Right atrium auricular region (tissue), 2 donors: ENCODE data around the gene KCNT2. TPM values are rescaled to one million over a fixed set of nuclear protein-coding genes. Genes with fewer than 3 reads are reported as not detected.

ENCODE experiments used
- DNase-seq: peaks from one replicate; pipeline ENCODE4 v3.0.0-alpha.2; 2019; ENCODE audit warnings: low spot score
- H3K27ac ChIP-seq, 2 donors: fragments of 200-600 bp; sonication (generic); 1 replicate in 1 of 2; 2 replicates in 1 of 2; pipeline ENCODE4 v1.5.1; 2016 to 2019
- H3K27me3 ChIP-seq, 2 donors: fragments of 200-600 bp; sonication (generic); one replicate each; pipeline versions ENCODE4 v1.5.1 to v1.6.0; 2017 to 2019
- H3K36me3 ChIP-seq: fragments of 200-600 bp; sonication (generic); one replicate; pipeline ENCODE4 v1.5.1; 2016
- H3K4me1 ChIP-seq, 2 donors: fragments of 200-600 bp; sonication (generic); one replicate each; pipeline versions ENCODE4 v1.5.1 to v1.6.0; 2017 to 2019
- H3K4me3 ChIP-seq, 2 donors: fragments of 200-600 bp; sonication (generic); 1 replicate in 1 of 2; 2 replicates in 1 of 2; pipeline ENCODE4 v1.5.1; 2017 to 2019; ENCODE audit warnings: mild to moderate bottlenecking in 1 of 2, moderate library complexity in 1 of 2
- H3K9me3 ChIP-seq, 2 donors: fragments of 200-600 bp; sonication (generic); one replicate each; pipeline ENCODE4 v1.5.1; 2019
- total RNA-seq, 2 donors: library from RNA; depleted of rRNA; stranded (reverse); fragments of >200 nt; gene quantifications; one replicate each; pipeline ENCODE4 v1.1.0, GENCODE V29; 2016
- TF ChIP-seq, protein P1 (sequence below), 2 donors: fragments of 200-600 bp; sonication (generic); IDR thresholded peaks; one replicate each; pipeline ENCODE4 v1.5.1; 2019; ENCODE audit warnings: antibody characterized with exemption in 2 of 2

KCNT2 gene
- total RNA-seq, 2 donors from 2014 or later, result 3.9 to 14.1 TPM

DNA sequence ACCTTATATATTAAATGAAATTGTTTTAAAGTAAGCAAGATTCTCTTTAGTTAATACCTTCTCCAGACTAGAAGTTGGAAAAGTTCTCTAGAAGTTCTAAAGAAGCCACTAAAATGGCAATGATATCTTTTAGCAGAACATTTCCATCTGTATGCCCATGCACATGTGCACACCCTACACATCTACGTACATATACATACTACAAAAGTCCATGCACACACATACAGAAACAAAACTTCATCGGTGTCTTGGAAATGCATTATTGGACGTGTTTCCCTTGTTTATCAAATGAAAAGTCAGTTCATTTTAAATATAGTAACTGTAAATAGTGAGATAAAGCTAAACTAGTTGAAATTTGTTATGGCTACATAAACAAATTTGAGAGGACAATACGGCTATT, 114.4 kb downstream of the KCNT2 start:
- Histone ChIP-seq H3K36me3 (no peaks in the 10 kb centered on the region), H3K9me3 (no peaks in the 10 kb centered on the region), H3K27ac (no peak overlapping the region), H3K4me1 (no peaks in the 10 kb centered on the region), H3K4me3 (no peak overlapping the region), H3K27me3 (no peaks in the 10 kb centered on the region)
- TF ChIP-seq, protein P1, sequence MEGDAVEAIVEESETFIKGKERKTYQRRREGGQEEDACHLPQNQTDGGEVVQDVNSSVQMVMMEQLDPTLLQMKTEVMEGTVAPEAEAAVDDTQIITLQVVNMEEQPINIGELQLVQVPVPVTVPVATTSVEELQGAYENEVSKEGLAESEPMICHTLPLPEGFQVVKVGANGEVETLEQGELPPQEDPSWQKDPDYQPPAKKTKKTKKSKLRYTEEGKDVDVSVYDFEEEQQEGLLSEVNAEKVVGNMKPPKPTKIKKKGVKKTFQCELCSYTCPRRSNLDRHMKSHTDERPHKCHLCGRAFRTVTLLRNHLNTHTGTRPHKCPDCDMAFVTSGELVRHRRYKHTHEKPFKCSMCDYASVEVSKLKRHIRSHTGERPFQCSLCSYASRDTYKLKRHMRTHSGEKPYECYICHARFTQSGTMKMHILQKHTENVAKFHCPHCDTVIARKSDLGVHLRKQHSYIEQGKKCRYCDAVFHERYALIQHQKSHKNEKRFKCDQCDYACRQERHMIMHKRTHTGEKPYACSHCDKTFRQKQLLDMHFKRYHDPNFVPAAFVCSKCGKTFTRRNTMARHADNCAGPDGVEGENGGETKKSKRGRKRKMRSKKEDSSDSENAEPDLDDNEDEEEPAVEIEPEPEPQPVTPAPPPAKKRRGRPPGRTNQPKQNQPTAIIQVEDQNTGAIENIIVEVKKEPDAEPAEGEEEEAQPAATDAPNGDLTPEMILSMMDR (IDR thresholded peaks at IDR 0.05), result no peak
- no peak for DNase-seq

- Histone ChIP-seq H3K27ac (no peak overlapping the region), H3K27me3 (no peaks in the 10 kb centered on the region), H3K36me3 (no peaks in the 10 kb centered on the region), H3K4me3 (no peak overlapping the region), H3K4me1 (no peaks in the 10 kb centered on the region), H3K9me3 (no peaks in the 10 kb centered on the region)
- TF ChIP-seq, protein P1 (IDR thresholded peaks at IDR 0.05), result no peak
- DNase-seq, result no peak
These were observed 119.7 kb downstream of the KCNT2 start for GRCh38 chr1:196488579-196488978.

DNA sequence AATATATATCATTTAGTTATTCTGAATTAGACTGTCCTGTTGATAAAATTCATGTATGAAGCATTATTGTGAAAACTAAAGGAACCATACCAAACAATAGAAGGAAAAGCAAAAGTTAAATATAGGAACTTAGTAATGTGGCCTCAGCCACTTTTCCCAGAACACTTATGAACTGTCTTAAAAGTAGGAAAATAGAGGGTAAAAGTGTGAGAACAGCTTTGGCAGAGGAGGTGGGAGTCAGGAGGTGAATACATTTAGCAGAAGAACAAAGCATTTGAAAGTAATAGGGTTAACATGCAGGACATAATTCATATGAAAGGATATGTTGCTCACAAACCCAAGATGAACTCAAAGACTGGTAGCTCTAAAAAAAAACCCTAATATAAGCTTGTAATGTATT, 121.9 kb downstream of the KCNT2 start:
- no peak overlapping the region for H3K27ac ChIP-seq
- no peaks in the 10 kb centered on the region for H3K36me3 ChIP-seq
- H3K9me3 ChIP-seq, result no peaks in the 10 kb centered on the region
- no peaks in the 10 kb centered on the region for H3K4me1 ChIP-seq
- no peak for DNase-seq
- TF ChIP-seq, protein P1 (IDR thresholded peaks at IDR 0.05), result no peak
- no peaks in the 10 kb centered on the region for H3K27me3 ChIP-seq
- H3K4me3 ChIP-seq, result no peak overlapping the region

DNA sequence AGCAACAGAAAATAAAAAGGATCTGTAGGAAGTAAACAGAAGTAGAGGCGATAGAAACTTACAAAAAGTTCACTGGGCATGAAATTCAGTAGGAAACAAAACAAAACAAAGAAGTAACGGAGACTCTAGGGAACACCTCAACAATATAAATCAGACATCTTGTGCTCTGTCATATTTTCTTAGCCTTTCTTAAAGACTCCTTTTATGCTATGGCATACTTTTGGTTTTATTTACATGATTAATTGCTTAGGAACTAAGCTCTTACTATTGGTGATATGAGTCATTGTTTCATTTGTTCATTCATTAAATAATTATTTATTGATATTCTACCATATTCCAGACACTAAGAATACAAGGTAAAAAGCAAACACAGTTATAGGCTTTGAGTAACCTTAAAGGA, 126.6 kb downstream of the KCNT2 start:
- H3K4me3 ChIP-seq, result no peak overlapping the region
- DNase-seq, result no peak
- no peaks in the 10 kb centered on the region for H3K27me3 ChIP-seq
- H3K36me3 ChIP-seq, result no peaks in the 10 kb centered on the region
- TF ChIP-seq, protein P1 (IDR thresholded peaks at IDR 0.05), result no peak
- H3K9me3 ChIP-seq, result no peaks in the 10 kb centered on the region
- H3K27ac ChIP-seq, result no peak overlapping the region
- no peaks in the 10 kb centered on the region for H3K4me1 ChIP-seq

DNA sequence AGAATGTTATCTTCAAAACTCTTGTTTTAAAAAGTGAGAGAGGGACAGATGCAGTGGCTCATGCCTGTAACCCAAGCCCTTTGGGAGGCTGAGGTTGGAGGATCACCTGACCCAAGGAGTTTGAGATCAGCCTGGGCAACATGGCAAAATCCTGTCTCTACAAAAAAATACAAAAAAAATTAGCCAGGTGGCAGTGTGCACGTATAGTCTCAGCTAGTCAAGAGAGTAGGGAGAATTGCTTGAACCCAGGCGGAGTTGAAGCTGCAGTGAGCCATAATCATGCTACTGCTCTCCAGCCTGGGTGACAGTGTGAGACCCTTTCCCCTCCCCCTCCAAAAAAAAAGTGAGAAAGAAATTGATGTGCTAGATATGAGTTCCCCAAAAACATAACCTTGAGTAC, 131.0 kb downstream of the KCNT2 start:
- no peaks in the 10 kb centered on the region for H3K27me3 ChIP-seq
- no peak overlapping the region for H3K27ac ChIP-seq
- no peaks in the 10 kb centered on the region for H3K9me3 ChIP-seq
- TF ChIP-seq, protein P1 (IDR thresholded peaks at IDR 0.05), result no peak
- no peak for DNase-seq
- no peaks in the 10 kb centered on the region for H3K4me1 ChIP-seq
- H3K4me3 ChIP-seq, result no peak overlapping the region
- no peaks in the 10 kb centered on the region for H3K36me3 ChIP-seq

DNA sequence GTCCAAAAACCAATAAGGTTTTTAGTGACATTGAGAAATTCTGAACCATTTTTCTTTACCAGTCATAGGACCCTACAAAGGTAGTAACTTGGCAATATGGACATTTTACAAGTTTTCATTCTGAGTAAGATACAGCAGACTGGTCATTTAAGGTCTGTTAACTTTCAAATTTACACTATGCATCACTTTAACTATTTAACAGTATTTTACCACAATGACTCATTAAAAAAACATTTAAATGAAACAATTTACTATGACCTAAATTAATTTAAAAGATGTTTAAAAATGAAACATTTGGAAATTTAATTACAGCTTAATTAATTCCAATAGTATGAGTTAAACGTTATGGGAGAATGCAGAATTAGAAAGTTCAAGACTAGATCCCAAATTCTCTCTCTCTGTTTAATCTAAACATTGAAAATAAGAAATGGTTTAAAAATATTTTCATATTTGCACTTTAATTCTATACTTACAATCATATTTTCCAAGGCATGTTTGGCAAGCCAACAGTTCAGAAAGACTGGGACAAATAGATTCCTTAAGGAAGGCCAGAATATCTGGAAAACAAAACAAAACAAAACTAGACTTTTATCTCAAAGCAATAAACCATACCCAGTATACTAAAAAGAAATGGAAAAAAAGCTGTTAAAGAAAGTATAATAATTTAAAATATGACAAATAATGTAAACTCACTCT, 140.9 kb downstream of the KCNT2 start:
- TF ChIP-seq, protein P1 (IDR thresholded peaks at IDR 0.05), result no peak
- Histone ChIP-seq H3K9me3 (no peaks in the 10 kb centered on the region), H3K27ac (no peak overlapping the region), H3K4me3 (no peak overlapping the region), H3K4me1 (no peaks in the 10 kb centered on the region), H3K36me3 (no peaks in the 10 kb centered on the region), H3K27me3 (no peaks in the 10 kb centered on the region)
- no peak for DNase-seq
